Astrocyte (in vitro differentiated cells and primary cell): ENCODE measurements around the gene SUSD3. TPM values are rescaled to one million over a fixed set of nuclear protein-coding genes. Genes with fewer than 3 reads are reported as not detected.

ENCODE experiments used
- DNase-seq: peaks from one replicate; pipeline ENCODE4 v3.0.0-alpha.2; 2010; ENCODE audit warnings: low read depth
- FAIRE-seq: peaks from 2 replicates; lab custom pipeline; 2011; peaks lifted over from hg19 to GRCh38; lab: Jason Lieb, UNC
- H2AFZ ChIP-seq: 2 replicates; pipeline ENCODE4 v1.6.0; 2012; ENCODE audit warnings: low read depth, low read length, inconsistent platforms
- H3K27ac ChIP-seq: 2 replicates; pipeline ENCODE4 v1.5.1; 2011; ENCODE audit warnings: low read depth, low read length, inconsistent platforms
- H3K27me3 ChIP-seq: 2 replicates; pipeline ENCODE4 v1.6.0; 2011; ENCODE audit warnings: low read length, inconsistent platforms; ENCODE audit not compliant: insufficient read depth
- H3K36me3 ChIP-seq: 2 replicates; pipeline ENCODE4 v1.5.1; 2011; ENCODE audit warnings: low read length, inconsistent platforms; ENCODE audit not compliant: insufficient read depth
- H3K4me1 ChIP-seq: 2 replicates; pipeline ENCODE4 v1.5.1; 2011; ENCODE audit warnings: low read length, inconsistent platforms; ENCODE audit not compliant: insufficient read depth
- H3K4me2 ChIP-seq: 2 replicates; pipeline ENCODE4 v1.6.0; 2012; ENCODE audit warnings: low read length, inconsistent platforms
- H3K4me3 ChIP-seq: 2 replicates; pipeline ENCODE4 v1.5.1; 2011; ENCODE audit warnings: low read depth, mild to moderate bottlenecking, low read length, inconsistent platforms; ENCODE audit not compliant: insufficient read depth
- H3K79me2 ChIP-seq: 2 replicates; pipeline ENCODE4 v1.6.0; 2012; ENCODE audit warnings: mild to moderate bottlenecking, low read length, inconsistent platforms; ENCODE audit not compliant: insufficient read depth
- H3K9ac ChIP-seq: 2 replicates; pipeline ENCODE4 v1.6.0; 2012; ENCODE audit warnings: mild to moderate bottlenecking, low read length, inconsistent platforms
- H3K9me3 ChIP-seq: 2 replicates; pipeline ENCODE4 v1.5.1; 2012; ENCODE audit warnings: low read depth, mild to moderate bottlenecking, low read length, inconsistent platforms; ENCODE audit not compliant: insufficient read depth
- H4K20me1 ChIP-seq: 2 replicates; pipeline ENCODE4 v1.6.0; 2012; ENCODE audit warnings: low read length, inconsistent platforms; ENCODE audit not compliant: insufficient read depth
- H3K27ac Mint-ChIP-seq: one replicate; pipeline ENCODE4 v1.8.0; 2021; ENCODE audit warnings: mild to moderate bottlenecking, mixed read lengths; ENCODE audit not compliant: unreplicated experiment
- H3K27me3 Mint-ChIP-seq: one replicate; pipeline ENCODE4 v1.8.0; 2021; ENCODE audit warnings: low read depth, mixed read lengths; ENCODE audit not compliant: unreplicated experiment
- H3K36me3 Mint-ChIP-seq: one replicate; pipeline ENCODE4 v1.8.0; 2021; ENCODE audit warnings: low read depth, mixed read lengths; ENCODE audit not compliant: unreplicated experiment
- H3K4me1 Mint-ChIP-seq: one replicate; pipeline ENCODE4 v1.8.0; 2021; ENCODE audit warnings: low read depth, mixed read lengths; ENCODE audit not compliant: unreplicated experiment
- H3K4me3 Mint-ChIP-seq: one replicate; pipeline ENCODE4 v1.8.0; 2021; ENCODE audit warnings: mild to moderate bottlenecking, moderate library complexity, mixed read lengths; ENCODE audit not compliant: unreplicated experiment
- H3K9me3 Mint-ChIP-seq: one replicate; pipeline ENCODE4 v1.8.0; 2021; ENCODE audit warnings: mild to moderate bottlenecking, mixed read lengths; ENCODE audit not compliant: unreplicated experiment
- EZH2 ChIP-seq: IDR thresholded peaks from 2 replicates; pipeline ENCODE4 v1.6.1; 2012; ENCODE audit warnings: mild to moderate bottlenecking, low read length, inconsistent platforms; ENCODE audit not compliant: insufficient read depth
- total RNA-seq: library from RNA; stranded (reverse); gene quantifications from 2 replicates; pipeline ENCODE4 v1.2.1, GENCODE V29; 2021
- TF ChIP-seq, protein P1 (sequence below): IDR thresholded peaks from 2 replicates; pipeline ENCODE4 v1.5.1; 2011; ENCODE audit warnings: low read depth, mild to moderate bottlenecking, inconsistent platforms, low read length, moderate library complexity; ENCODE audit not compliant: insufficient read depth

The SUSD3 gene
- total RNA-seq, 1 donor from 2014 or later = not detected

DNA sequence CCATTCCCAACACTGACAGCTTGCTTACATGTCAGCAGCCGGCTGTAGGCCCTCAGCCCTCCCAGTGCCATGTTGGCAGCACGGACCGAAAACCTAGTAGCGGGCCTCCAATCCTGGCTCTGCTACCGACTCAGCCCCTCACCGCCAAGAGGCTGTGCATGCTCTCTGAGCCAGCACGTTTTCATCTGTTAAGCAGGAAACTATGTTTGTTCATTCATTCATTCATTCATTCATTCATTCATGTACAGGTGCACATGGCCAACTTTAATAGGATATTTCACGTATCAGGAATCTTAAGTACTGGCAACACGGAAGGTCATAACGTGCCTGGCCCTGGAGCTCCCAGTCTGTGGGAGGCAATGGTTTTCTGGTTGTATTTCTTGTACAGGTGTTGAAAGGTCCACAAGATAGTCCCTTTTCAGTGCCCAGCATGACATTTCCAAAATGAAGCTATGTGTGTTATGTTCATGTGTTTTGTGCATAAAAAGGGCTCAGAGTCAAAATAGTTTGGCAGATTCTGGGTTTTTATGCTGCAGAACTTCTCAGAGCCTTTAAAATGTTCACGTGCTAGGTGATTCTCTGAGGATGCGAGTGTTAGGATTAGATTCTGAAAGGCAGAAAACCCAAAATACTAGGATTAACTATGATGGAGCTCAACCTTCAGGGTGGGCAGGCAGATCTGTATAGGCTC, 17.7 kb downstream of the SUSD3 start:
- Mint-ChIP-seq H3K9me3 (no peaks in the 10 kb centered on the region), H3K4me1 (no peaks in the 10 kb centered on the region), H3K27ac (no peak overlapping the region), H3K27me3 (peaks cover 9% of the 10 kb centered on the region), H3K4me3 (no peak overlapping the region), H3K36me3 (peaks cover 3% of the 10 kb centered on the region)
- Histone ChIP-seq H3K27ac (no peak overlapping the region), H3K79me2 (no peaks in the 10 kb centered on the region), H3K4me3 (no peak overlapping the region), H2AFZ (no peak overlapping the region), H3K4me2 (no peak overlapping the region), H3K4me1 (peaks cover 7% of the 10 kb centered on the region), H4K20me1 (no peaks in the 10 kb centered on the region), H3K9me3 (no peaks in the 10 kb centered on the region), H3K9ac (no peak overlapping the region), H3K36me3 (no peaks in the 10 kb centered on the region), H3K27me3 (no peaks in the 10 kb centered on the region)
- no peak for TF ChIP-seq EZH2
- TF ChIP-seq, protein P1, sequence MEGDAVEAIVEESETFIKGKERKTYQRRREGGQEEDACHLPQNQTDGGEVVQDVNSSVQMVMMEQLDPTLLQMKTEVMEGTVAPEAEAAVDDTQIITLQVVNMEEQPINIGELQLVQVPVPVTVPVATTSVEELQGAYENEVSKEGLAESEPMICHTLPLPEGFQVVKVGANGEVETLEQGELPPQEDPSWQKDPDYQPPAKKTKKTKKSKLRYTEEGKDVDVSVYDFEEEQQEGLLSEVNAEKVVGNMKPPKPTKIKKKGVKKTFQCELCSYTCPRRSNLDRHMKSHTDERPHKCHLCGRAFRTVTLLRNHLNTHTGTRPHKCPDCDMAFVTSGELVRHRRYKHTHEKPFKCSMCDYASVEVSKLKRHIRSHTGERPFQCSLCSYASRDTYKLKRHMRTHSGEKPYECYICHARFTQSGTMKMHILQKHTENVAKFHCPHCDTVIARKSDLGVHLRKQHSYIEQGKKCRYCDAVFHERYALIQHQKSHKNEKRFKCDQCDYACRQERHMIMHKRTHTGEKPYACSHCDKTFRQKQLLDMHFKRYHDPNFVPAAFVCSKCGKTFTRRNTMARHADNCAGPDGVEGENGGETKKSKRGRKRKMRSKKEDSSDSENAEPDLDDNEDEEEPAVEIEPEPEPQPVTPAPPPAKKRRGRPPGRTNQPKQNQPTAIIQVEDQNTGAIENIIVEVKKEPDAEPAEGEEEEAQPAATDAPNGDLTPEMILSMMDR = no peak
- DNase-seq (no peak), FAIRE-seq (no peak)

DNA sequence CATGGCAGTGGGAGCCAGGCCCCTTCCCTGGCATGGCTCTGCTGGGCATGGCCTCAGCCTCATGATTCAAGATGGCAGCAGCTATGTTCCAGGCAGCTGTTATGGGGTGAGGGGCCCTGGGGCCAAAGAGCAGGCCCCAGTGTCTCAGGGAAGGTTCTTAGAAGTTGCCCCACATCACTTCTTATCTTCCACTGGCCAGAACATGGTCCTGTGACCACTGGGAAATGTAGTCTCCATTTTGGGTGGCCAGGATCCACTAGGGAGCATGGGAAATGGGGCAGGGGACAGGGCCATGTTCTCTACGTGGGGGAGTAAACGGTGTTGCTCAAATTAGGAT, 18.3 kb downstream of the SUSD3 start:
- peaks cover 11% of the 10 kb centered on the region for H3K4me1 ChIP-seq
- Mint-ChIP-seq H3K9me3 (no peaks in the 10 kb centered on the region), H3K4me3 (no peak overlapping the region), H3K27me3 (peaks cover 9% of the 10 kb centered on the region), H3K27ac (no peak overlapping the region), H3K4me1 (no peaks in the 10 kb centered on the region), H3K36me3 (no peaks in the 10 kb centered on the region)
- no peak for FAIRE-seq
- no peaks in the 10 kb centered on the region for H3K36me3 ChIP-seq
- no peak for TF ChIP-seq EZH2
- TF ChIP-seq, protein P1 = no peak
- H4K20me1 ChIP-seq = no peaks in the 10 kb centered on the region
- H3K9me3 ChIP-seq = no peaks in the 10 kb centered on the region
- no peak overlapping the region for H3K4me2 ChIP-seq
- H3K27ac ChIP-seq = no peak overlapping the region
- no peak overlapping the region for H3K9ac ChIP-seq
- H2AFZ ChIP-seq = no peak overlapping the region
- H3K4me3 ChIP-seq = no peak overlapping the region
- DNase-seq = no peak
- no peaks in the 10 kb centered on the region for H3K27me3 ChIP-seq
- H3K79me2 ChIP-seq = no peaks in the 10 kb centered on the region

DNA sequence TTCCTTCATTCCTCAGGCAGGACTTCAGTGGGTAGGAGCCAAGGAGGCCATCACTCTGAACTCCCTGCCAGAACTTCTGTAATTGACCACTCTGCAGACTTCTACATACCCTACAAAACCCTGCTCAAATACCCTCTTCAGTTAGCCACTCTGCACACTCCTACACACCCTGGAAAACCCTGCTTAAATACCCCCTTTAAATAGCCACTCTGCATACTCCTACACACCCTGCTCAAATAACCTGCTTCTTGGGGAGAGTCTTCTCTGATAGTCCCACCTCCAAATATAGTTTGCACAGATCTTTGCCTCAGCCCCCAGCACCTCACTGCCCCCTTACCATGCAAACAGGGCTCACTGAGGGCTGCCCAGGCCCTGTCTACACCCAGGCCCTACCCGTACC, 18.9 kb downstream of the SUSD3 start:
- Histone ChIP-seq H3K79me2 (no peaks in the 10 kb centered on the region), H3K4me2 (no peak overlapping the region), H3K4me3 (no peak overlapping the region), H3K27ac (no peak overlapping the region), H3K4me1 (peaks cover 10% of the 10 kb centered on the region), H4K20me1 (no peaks in the 10 kb centered on the region), H3K9me3 (no peaks in the 10 kb centered on the region), H3K9ac (no peak overlapping the region), H3K36me3 (no peaks in the 10 kb centered on the region), H3K27me3 (no peaks in the 10 kb centered on the region), H2AFZ (no peak overlapping the region)
- FAIRE-seq (no peak), DNase-seq (no peak)
- Mint-ChIP-seq H3K9me3 (no peaks in the 10 kb centered on the region), H3K36me3 (no peaks in the 10 kb centered on the region), H3K4me1 (no peaks in the 10 kb centered on the region), H3K27me3 (peaks cover 9% of the 10 kb centered on the region), H3K4me3 (no peak overlapping the region), H3K27ac (no peak overlapping the region)
- no peak for TF ChIP-seq EZH2
- TF ChIP-seq, protein P1 = no peak
